Hematopoietic multipotent progenitor cell treated with erythropoietin and hydrocortisone succinate and interleukin-3 and kit ligand, for 15 days (in vitro differentiated cells): ENCODE results near the gene S100A16.
"Not testable (repeated sequence)": the region's sequence is repeated elsewhere in the genome, so short reads cannot be mapped to it uniquely, and the experiment has no call there.

Source experiments
- DNase-seq: peaks from one replicate; pipeline ENCODE4 v3.0.0-alpha.2; 2015; ENCODE audit warnings: low spot score

Gene S100A16

GRCh38 chr1:153585006-153585405 lies 27.9 kb downstream of the S100A16 start:
- no peak for DNase-seq

GRCh38 chr1:153583976-153584375 lies 29.0 kb downstream of the S100A16 start:
- DNase-seq, result no peak

GRCh38 chr1:153583514-153583913 lies 29.4 kb downstream of the S100A16 start:
- not testable (repeated sequence) for DNase-seq

GRCh38 chr1:153582836-153583235 lies 30.1 kb downstream of the S100A16 start:
- not testable (repeated sequence) for DNase-seq

- DNase-seq, result no peak
Measured at GRCh38 chr1:153578936-153579335, 34.0 kb downstream of the S100A16 start.

- DNase-seq, result no peak
Measured at GRCh38 chr1:153578490-153578889, 34.4 kb downstream of the S100A16 start.

GRCh38 chr1:153577624-153578051 lies 35.3 kb downstream of the S100A16 start:
- no peak for DNase-seq

GRCh38 chr1:153577138-153577537 lies 35.8 kb downstream of the S100A16 start:
- no peak for DNase-seq

- not testable (repeated sequence) for DNase-seq
Measured at GRCh38 chr1:153575497-153575896, 37.4 kb downstream of the S100A16 start.

GRCh38 chr1:153575081-153575491 lies 37.9 kb downstream of the S100A16 start:
- not testable (repeated sequence) for DNase-seq

- no peak for DNase-seq
Measured at GRCh38 chr1:153573351-153573750, 39.6 kb downstream of the S100A16 start.

- peak; percentile 46 for DNase-seq
Measured at GRCh38 chr1:153572569-153573015, 40.3 kb downstream of the S100A16 start.

GRCh38 chr1:153571706-153572105 lies 41.2 kb downstream of the S100A16 start:
- DNase-seq, result no peak

GRCh38 chr1:153570874-153571273 lies 42.1 kb downstream of the S100A16 start:
- DNase-seq, result no peak

GRCh38 chr1:153569465-153569864 lies 43.5 kb downstream of the S100A16 start:
- no peak for DNase-seq

- DNase-seq, result peak; percentile 87
Measured at GRCh38 chr1:153568367-153569099, 44.4 kb downstream of the S100A16 start.

GRCh38 chr1:153567621-153568366 lies 45.1 kb downstream of the S100A16 start:
- no peak for DNase-seq

GRCh38 chr1:153566414-153567371 lies 46.2 kb downstream of the S100A16 start:
- peak; percentile 96 for DNase-seq

GRCh38 chr1:153565529-153566374 lies 47.2 kb downstream of the S100A16 start, which contains the start of gene S100A2:
Gene S100A2, minus strand, starts transcription at chr1:153565844. Its CDS starts 1,967 bp downstream, at chr1:153563877.
- DNase-seq, result peak; percentile 74

- no peak for DNase-seq
Measured at GRCh38 chr1:153563991-153564390, 48.9 kb downstream of the S100A16 start.

GRCh38 chr1:153563483-153563901 lies 49.4 kb downstream of the S100A16 start:
- DNase-seq, result no peak
